Tongue (tissue), 1 donor: Measurements from ENCODE around the gene CCL7. TPM values are rescaled to one million over a fixed set of nuclear protein-coding genes. Genes with fewer than 3 reads are reported as not detected.

ENCODE experiments used
- total RNA-seq: library from RNA; depleted of rRNA; stranded (reverse); fragments of >200 nt; gene quantifications from one replicate; pipeline ENCODE4 v1.2.3, GENCODE V29; 2014

The CCL7 gene
- total RNA-seq, 1 donor from 2014 or later, result not detected

Other genes starting within 250 kb of the CCL7 start
- 11.3 TPM for gene CCL2, start 14.9 kb upstream of the CCL7 start, total RNA-seq
- gene CCL11, start 15.5 kb downstream of the CCL7 start, total RNA-seq, result not detected
- 0.51 TPM for gene CCL8, start 49.2 kb downstream of the CCL7 start, total RNA-seq
- gene CCL13, start 86.3 kb downstream of the CCL7 start, total RNA-seq, result not detected
- not detected for gene CCL1, start 93.0 kb downstream of the CCL7 start, total RNA-seq